Upper lobe of left lung (tissue), 6 donors: ENCODE measurements around the gene RIMS4. TPM values are rescaled to one million over a fixed set of nuclear protein-coding genes. Genes with fewer than 3 reads are reported as not detected.

Experiments
- ATAC-seq, 2 donors: fragments of 200-7000 bp; cut with Tn5 transposase; one replicate each; pipeline ENCODE4 v1.9.1; 2022; ENCODE audit warnings: mild to moderate bottlenecking in 2 of 2, moderate library complexity in 2 of 2; ENCODE audit not compliant: low FRiP score in 2 of 2
- DNase-seq, 2 donors: peaks; one replicate each; pipeline ENCODE4 v3.0.0-alpha.2; 2019 to 2020
- H3K27ac ChIP-seq, 4 donors: fragments of 200-600 bp; sonication (generic); one replicate each; pipeline ENCODE4 v1.5.1; 2016 to 2019
- H3K27me3 ChIP-seq, 4 donors: fragments of 200-600 bp; sonication (generic); one replicate each; pipeline ENCODE4 v1.5.1; 2017 to 2019
- H3K36me3 ChIP-seq, 4 donors: fragments of 200-600 bp; sonication (generic); one replicate each; pipeline ENCODE4 v1.5.1; 2016 to 2019
- H3K4me1 ChIP-seq, 4 donors: fragments of 200-600 bp; sonication (generic); one replicate each; pipeline ENCODE4 v1.5.1; 2018 to 2019
- H3K4me3 ChIP-seq, 4 donors: fragments of 200-600 bp; sonication (generic); one replicate each; pipeline ENCODE4 v1.5.1; 2017 to 2019; ENCODE audit warnings: mild to moderate bottlenecking in 2 of 4, moderate library complexity in 1 of 4
- H3K9me3 ChIP-seq, 4 donors: fragments of 200-600 bp; sonication (generic); one replicate each; pipeline ENCODE4 v1.5.1; 2018 to 2019
- EP300 ChIP-seq, 4 donors: sonication (generic); formaldehyde crosslinking; IDR thresholded peaks; one replicate each; pipeline ENCODE4 v1.5.1; 2017; ENCODE audit warnings: antibody characterized with exemption in 4 of 4, control low read depth in 2 of 4
- POLR2A ChIP-seq, 4 donors: fragments of 450-650 bp; IDR thresholded peaks; one replicate each; pipeline ENCODE4 v1.5.1; 2016 to 2017; ENCODE audit warnings: antibody characterized with exemption in 4 of 4, mild to moderate bottlenecking in 2 of 4
- POLR2AphosphoS5 ChIP-seq, 2 donors: sonication (generic); formaldehyde crosslinking; IDR thresholded peaks; one replicate each; pipeline ENCODE4 v1.5.1; 2017; ENCODE audit warnings: antibody characterized with exemption in 2 of 2
- WGBS, 2 donors: methylation state at CpG; one replicate each; pipeline ENCODE4 v1.1.5; 2017 to 2018; 5-methylcytosine and 5-hydroxymethylcytosine counted together
- total RNA-seq, 6 donors: library from RNA; depleted of rRNA in 4 of 6; stranded (reverse); fragments of >200 nt in 4 of 6; gene quantifications; one replicate each; pipeline versions ENCODE4 v1.1.0 to v1.2.1, GENCODE V29; 2016 to 2021
- TF ChIP-seq, protein P1 (sequence below), 6 experiments: fragments of 450-650 bp in 4 of 6; fragments of 200-600 bp in 2 of 6; sonication (generic) in 2 of 6; IDR thresholded peaks; one replicate each; pipeline ENCODE4 v1.5.1; 2016 to 2019; ENCODE audit warnings: antibody characterized with exemption in 6 of 6
- donor health status: DM: no; HTN: no; CAD: no; lungs with moderate emphysema.
- donor health status: DM: no; HTN: yes; CAD: no; lungs with severe emphysema.

Gene RIMS4
- total RNA-seq, 6 donors from 2014 or later = 1.0 to 2.2 (median 2.1) TPM

GRCh38 chr20:44738813-44739477 lies 71.4 kb downstream of the RIMS4 start:
- Histone ChIP-seq H3K36me3 (no peaks in the 10 kb centered on the region), H3K4me1 (peaks cover 0 to 16% (median 0%) of the 10 kb centered on the region in 4 donors), H3K27me3 (no peaks in the 10 kb centered on the region), H3K27ac (no peak overlapping the region), H3K9me3 (no peaks in the 10 kb centered on the region), H3K4me3 (no peak overlapping the region)
- DNase-seq = peak in 1 of 2 donors; percentile 74
- TF ChIP-seq POLR2AphosphoS5 (IDR thresholded peaks at IDR 0.05) (no peak), POLR2A (IDR thresholded peaks at IDR 0.05) (no peak), EP300 (IDR thresholded peaks at IDR 0.05) (no peak)
- TF ChIP-seq, protein P1, sequence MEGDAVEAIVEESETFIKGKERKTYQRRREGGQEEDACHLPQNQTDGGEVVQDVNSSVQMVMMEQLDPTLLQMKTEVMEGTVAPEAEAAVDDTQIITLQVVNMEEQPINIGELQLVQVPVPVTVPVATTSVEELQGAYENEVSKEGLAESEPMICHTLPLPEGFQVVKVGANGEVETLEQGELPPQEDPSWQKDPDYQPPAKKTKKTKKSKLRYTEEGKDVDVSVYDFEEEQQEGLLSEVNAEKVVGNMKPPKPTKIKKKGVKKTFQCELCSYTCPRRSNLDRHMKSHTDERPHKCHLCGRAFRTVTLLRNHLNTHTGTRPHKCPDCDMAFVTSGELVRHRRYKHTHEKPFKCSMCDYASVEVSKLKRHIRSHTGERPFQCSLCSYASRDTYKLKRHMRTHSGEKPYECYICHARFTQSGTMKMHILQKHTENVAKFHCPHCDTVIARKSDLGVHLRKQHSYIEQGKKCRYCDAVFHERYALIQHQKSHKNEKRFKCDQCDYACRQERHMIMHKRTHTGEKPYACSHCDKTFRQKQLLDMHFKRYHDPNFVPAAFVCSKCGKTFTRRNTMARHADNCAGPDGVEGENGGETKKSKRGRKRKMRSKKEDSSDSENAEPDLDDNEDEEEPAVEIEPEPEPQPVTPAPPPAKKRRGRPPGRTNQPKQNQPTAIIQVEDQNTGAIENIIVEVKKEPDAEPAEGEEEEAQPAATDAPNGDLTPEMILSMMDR (IDR thresholded peaks at IDR 0.05) = no peak
- 68 to 71% methylated on average over 7 of the region's 7 CpGs for WGBS, 2 donors
- peak; percentile 44 to 64 for ATAC-seq

- H3K4me1 ChIP-seq = peaks cover 0 to 19% (median 4%) of the 10 kb centered on the region in 4 donors
- ATAC-seq = no peak
Measured at GRCh38 chr20:44737116-44737515, 73.2 kb downstream of the RIMS4 start.

GRCh38 chr20:44736170-44737021 lies 74.0 kb downstream of the RIMS4 start:
- Histone ChIP-seq H3K27ac (peak overlapping the region in 1 of 4 donors; percentile 17), H3K36me3 (no peaks in the 10 kb centered on the region), H3K4me1 (peaks cover 0 to 19% (median 7%) of the 10 kb centered on the region in 4 donors), H3K9me3 (no peaks in the 10 kb centered on the region), H3K4me3 (no peak overlapping the region), H3K27me3 (no peaks in the 10 kb centered on the region)
- WGBS, 2 donors = 36 to 39% methylated on average over 6 of the region's 6 CpGs
- DNase-seq = peak in 1 of 2 donors; percentile 56
- peak; percentile 47 to 89 for ATAC-seq
- no peak for TF ChIP-seq POLR2A (IDR thresholded peaks at IDR 0.05)
- TF ChIP-seq, protein P1 (IDR thresholded peaks at IDR 0.05) = peak in 1 of 6 experiments; percentile 5

More at GRCh38 chr20:44737116-44737515, 73.2 kb downstream of the RIMS4 start:
- Histone ChIP-seq H3K36me3 (no peaks in the 10 kb centered on the region), H3K27me3 (no peaks in the 10 kb centered on the region), H3K4me3 (no peak overlapping the region), H3K9me3 (no peaks in the 10 kb centered on the region), H3K27ac (no peak overlapping the region)
- 95 to 100% methylated on average over 4 of the region's 4 CpGs for WGBS, 2 donors
- TF ChIP-seq, protein P1 (IDR thresholded peaks at IDR 0.05) = no peak
- no peak for TF ChIP-seq EP300 (IDR thresholded peaks at IDR 0.05)
- no peak for DNase-seq

DNA sequence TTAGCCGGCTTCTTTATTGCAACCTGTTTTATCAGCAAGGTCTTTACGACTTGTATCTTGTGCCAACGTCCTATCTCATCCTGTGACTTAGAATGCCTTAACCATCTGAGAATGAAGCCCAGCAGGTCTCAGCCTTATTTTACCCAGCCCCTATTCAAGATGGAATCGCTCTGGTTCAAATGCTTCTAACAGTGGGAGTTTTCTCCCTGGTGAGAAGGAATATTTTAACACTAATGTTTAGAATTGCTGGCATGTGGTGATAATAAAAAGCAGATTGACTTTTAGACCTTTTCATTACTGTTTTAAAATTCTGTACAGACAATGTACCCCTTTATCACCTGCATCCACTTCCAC lies 74.6 kb downstream of the RIMS4 start:
- H3K27ac ChIP-seq = peak overlapping the region in 2 of 4 donors; percentile 8 to 17
- no peak for ATAC-seq
- no peaks in the 10 kb centered on the region for H3K9me3 ChIP-seq
- no peak for TF ChIP-seq POLR2A (IDR thresholded peaks at IDR 0.05)
- TF ChIP-seq, protein P1 (IDR thresholded peaks at IDR 0.05) = no peak
- TF ChIP-seq POLR2AphosphoS5 (IDR thresholded peaks at IDR 0.05) = no peak
- H3K27me3 ChIP-seq = no peaks in the 10 kb centered on the region
- no peak overlapping the region for H3K4me3 ChIP-seq
- H3K4me1 ChIP-seq = peaks cover 0 to 19% (median 7%) of the 10 kb centered on the region in 4 donors
- H3K36me3 ChIP-seq = no peaks in the 10 kb centered on the region
- WGBS, 2 donors = 96 to 98% methylated on average over 4 of the region's 4 CpGs
- DNase-seq = no peak
